ENCODE data around the gene CDK12. TPM values are rescaled to one million over a fixed set of nuclear protein-coding genes. Genes with fewer than 3 reads are reported as not detected.
"Not testable (repeated sequence)": the region's sequence is repeated elsewhere in the genome, so short reads cannot be mapped to it uniquely, and the experiment has no call there.

The CDK12 gene
- total RNA-seq, 2 donors from 2014 or later = 68.0 to 80.9 TPM

DNA sequence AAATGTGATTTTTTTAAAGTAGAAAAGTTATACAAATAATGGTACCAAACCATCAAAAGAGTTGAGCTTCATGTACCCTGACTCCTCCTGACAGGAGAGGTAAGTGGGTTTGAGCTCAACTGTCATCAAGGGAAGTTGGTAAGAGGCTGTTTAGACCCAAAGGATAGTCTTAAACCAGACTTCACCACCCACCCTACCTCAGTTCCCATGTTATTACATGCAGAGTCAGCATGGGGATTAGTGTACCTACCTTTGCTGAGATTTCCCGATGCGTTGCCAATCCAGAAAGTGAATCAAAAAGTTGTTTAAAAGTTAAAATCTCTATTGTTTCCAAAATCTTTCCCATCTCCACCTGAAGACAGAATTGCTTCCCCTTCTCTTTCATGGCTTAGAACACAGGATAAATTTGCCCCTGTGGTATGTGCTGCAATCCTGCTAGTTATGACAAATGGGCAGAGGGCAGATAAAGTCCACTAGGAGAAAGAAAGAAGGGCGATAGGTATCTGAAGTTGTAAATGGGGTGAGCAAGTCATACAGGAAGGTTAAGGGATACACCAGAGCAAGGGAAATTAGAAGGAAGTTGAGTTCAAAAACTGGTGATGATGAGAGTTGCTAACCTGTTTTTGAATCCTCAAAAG, 73.6 kb downstream of the CDK12 start:
- ATAC-seq (no peak), DNase-seq (ENCODE audit: low spot score in 2 of 2) (no peak)
- H3K27ac Mint-ChIP-seq = no peak overlapping the region
- H3K36me3 Mint-ChIP-seq = no peaks in the 10 kb centered on the region
- no peaks in the 10 kb centered on the region for H3K9me3 Mint-ChIP-seq

DNA sequence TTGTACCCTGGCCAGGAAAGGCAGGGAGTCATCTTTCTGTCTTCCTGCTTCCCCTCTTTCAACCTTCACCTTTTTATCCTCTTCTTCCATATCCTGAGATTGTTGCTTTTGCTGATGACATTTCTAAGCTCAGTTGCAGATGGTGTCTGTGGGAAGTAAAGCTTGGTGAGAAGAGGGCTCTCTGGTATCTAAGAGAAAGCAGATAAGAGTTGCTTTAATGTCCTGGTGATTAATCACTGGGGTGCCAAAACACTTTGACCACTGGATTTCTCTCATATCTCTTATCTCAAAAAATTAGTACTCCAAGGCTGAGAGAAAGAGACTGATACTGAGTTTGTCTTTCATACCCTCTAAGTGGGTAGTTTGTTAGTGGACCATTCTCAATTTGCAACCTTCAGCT, 75.2 kb downstream of the CDK12 start:
- no peak for ATAC-seq
- Mint-ChIP-seq H3K36me3 (no peaks in the 10 kb centered on the region), H3K27ac (no peak overlapping the region), H3K9me3 (no peaks in the 10 kb centered on the region)
- no peak for DNase-seq (ENCODE audit: low spot score in 2 of 2)

DNA sequence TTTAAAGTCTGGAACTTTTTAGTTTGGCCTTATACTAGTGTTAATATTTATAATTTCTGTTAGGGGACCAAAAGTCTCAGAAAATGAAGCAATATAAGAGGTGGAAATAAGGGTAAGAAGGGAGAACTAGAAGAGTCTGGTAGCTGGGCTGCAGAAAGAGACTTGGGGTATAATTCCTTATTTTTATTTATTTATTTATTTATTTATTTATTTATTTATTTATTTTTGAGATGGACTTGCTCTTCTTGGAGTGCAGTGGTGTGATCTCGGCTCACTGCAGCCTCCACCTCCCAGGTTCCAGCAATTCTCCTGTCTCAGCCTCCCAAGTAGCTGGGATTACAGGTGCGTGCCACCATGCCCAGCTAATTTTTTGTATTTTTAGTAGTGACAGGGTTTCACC, 76.1 kb downstream of the CDK12 start:
- H3K27ac Mint-ChIP-seq; DNase-seq (ENCODE audit: low spot score in 2 of 2); H3K9me3 Mint-ChIP-seq; H3K36me3 Mint-ChIP-seq; ATAC-seq: not testable (repeated sequence)

DNA sequence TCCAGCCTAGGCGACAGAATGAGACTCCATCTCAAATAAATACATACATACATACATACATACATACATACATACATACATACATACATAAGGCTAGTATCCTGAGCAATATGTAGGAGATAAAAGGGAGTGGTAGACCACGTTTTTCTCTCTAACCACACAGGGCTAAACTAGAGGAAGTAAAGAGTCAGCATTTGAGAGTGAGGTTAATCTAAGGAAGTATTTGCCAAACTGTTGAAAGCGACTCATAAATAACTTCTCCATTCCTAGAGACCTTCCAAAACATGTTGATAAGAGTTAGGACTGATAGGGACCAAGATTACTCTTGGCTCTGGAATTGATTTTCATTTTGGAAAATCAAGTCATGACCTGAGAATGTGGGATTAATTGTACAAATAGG, 77.6 kb downstream of the CDK12 start:
- no peaks in the 10 kb centered on the region for H3K9me3 Mint-ChIP-seq
- ATAC-seq = peak in 1 of 2 donors; percentile 46
- H3K36me3 Mint-ChIP-seq = no peaks in the 10 kb centered on the region
- no peak for DNase-seq (ENCODE audit: low spot score in 2 of 2)
- no peak overlapping the region for H3K27ac Mint-ChIP-seq

DNA sequence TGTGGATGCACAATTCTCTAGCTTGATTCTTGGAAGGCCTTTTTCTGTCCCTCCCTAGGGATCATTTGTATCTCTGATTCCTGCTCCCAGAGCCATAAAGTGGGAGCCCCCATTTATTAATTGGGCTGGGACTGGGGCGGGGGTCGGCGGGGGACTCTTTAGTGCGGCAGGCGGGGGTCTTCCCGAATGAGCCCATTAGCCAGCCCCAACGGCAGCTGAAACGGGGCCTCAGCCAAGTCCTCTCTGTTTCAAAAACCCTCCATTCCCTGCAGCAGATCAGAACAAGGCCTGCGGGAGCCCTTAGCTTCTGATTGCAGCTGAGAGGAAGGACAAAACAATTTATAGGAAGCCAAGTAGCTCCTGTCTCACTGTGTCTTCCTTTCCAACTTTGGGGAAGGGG, 79.3 kb downstream of the CDK12 start:
- no peaks in the 10 kb centered on the region for H3K9me3 Mint-ChIP-seq
- no peak overlapping the region for H3K27ac Mint-ChIP-seq
- no peak for DNase-seq (ENCODE audit: low spot score in 2 of 2)
- ATAC-seq = no peak
- no peaks in the 10 kb centered on the region for H3K36me3 Mint-ChIP-seq

DNA sequence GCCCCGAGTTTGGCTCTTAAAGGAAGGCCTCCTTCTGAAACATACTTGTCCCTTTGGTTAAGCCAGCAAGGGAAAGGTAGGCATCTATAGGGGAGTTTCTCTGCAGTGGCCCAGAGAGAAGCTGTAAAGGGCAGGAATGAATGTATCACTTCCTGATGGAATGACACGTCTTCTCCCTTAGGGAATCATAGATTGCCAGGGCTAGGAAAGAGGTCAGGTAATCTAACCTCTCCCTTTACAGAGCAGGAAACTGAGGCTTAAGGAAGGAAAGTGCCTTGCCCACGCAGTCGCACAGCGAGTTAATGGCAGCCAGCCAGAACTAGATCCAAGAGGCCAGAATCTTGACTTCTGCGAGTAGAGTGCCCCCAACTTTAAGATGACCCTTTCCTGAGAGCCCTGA, 80.4 kb downstream of the CDK12 start:
- Mint-ChIP-seq H3K9me3 (no peaks in the 10 kb centered on the region), H3K36me3 (peaks cover 0 to 5% of the 10 kb centered on the region in 2 donors), H3K27ac (no peak overlapping the region)
- ATAC-seq = no peak
- DNase-seq (ENCODE audit: low spot score in 2 of 2) = no peak

DNA sequence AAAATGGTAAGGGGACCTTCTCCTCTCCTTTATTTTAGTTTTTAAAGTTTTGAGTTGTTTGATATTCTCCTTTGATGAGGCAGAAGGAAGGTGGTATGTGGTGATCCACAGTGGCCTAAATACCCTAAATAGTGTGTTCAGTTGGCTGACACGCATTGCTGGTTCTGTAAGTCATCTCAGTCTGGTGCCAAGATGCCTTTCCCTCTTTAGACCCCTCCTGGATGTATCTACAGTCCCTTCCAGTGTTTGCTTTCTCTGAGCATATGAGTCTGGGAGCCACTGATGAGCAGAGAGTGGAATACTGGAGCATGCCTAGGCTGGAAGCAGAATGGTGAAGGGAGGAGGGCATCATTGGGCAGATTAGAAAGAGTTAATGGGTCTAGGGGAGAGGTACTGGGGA, 81.9 kb downstream of the CDK12 start:
- ATAC-seq = no peak
- Mint-ChIP-seq H3K36me3 (peaks cover 0 to 5% of the 10 kb centered on the region in 2 donors), H3K27ac (no peak overlapping the region), H3K9me3 (no peaks in the 10 kb centered on the region)
- DNase-seq (ENCODE audit: low spot score in 2 of 2) = no peak

DNA sequence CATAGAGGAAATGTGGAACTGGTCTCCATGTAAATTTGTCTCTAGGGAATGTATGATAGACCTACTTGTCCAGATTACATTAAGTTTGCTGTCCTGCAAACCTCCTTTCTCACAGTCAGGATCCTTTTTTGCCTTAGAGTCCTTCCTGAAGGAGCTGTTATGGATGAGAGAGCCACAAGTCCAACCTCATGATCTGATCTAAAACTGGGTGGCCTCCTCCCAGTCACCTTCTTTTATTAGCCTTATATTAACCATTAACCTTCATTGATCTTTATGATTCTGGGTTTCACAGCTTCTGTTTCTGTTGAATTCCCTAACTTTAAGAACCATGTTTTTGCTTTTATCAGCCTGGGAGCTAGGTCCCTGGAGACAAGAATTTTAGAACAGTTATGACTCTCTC, 82.4 kb downstream of the CDK12 start:
- Mint-ChIP-seq H3K9me3 (no peaks in the 10 kb centered on the region), H3K36me3 (peaks cover 0 to 5% of the 10 kb centered on the region in 2 donors), H3K27ac (no peak overlapping the region)
- DNase-seq (ENCODE audit: low spot score in 2 of 2) (no peak), ATAC-seq (no peak)

DNA sequence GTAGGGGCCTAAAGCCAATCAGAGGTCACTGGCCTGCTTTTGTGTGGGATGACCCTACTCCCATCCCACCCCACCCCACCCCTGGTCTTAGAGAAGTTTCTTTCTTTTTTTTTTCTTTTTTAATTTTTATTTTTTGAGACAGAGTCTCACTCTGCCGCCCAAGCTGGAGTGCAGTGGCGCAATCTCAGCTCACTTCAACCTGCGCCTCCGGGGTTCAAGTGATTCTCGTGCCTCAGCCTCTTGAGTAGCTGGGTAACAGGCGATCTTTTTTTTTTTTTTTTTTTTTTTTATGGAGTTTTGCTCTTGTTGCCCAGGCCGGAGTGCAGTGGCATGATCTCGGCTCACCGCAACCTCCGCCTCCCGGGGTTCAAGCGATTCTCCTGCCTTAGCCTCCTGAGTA, 83.1 kb downstream of the CDK12 start:
- ATAC-seq; H3K36me3 Mint-ChIP-seq; DNase-seq (ENCODE audit: low spot score in 2 of 2); H3K27ac Mint-ChIP-seq; H3K9me3 Mint-ChIP-seq: not testable (repeated sequence)

DNA sequence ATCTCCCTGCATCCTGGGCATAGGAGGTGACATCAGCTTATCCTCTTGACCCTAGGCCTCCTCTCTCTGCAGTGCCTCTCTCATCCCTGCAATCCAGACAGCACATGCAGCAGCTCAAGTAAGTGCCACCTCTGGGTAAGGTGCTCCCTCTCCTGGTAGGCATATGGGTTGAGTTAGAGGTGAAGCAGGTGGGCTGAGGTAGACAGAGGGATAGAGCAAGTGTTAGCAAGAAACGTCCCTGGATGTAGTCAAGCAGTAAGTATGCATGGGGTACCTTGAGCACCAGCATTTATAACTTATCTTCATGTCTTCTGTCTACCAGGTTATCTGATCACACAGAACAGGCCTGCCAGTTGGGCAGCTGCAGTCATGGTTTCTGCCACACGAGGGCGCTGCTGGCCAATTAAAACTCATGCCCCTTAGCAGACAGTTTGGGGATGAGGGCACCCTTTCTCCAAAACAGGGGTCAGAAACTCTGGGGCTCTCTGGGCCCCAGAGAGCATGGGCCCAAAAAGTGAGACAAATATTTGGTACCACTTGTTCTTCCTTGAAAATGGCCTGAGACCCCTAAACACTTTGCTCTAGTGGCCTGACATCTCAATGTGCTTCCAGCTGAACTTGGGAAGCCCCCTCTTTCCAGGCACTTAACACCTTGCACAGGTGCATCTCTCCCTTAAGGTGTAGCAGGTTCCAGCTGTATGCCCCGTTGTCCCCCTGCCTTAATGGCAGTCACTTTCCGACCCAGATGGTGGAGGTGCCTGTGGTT, 86.6 kb downstream of the CDK12 start:
- Mint-ChIP-seq H3K36me3 (peaks cover 0 to 5% of the 10 kb centered on the region in 2 donors), H3K27ac (no peak overlapping the region), H3K9me3 (no peaks in the 10 kb centered on the region)
- DNase-seq (ENCODE audit: low spot score in 2 of 2) (peak; percentile 74 to 88), ATAC-seq (peak; percentile 79 to 81)

DNA sequence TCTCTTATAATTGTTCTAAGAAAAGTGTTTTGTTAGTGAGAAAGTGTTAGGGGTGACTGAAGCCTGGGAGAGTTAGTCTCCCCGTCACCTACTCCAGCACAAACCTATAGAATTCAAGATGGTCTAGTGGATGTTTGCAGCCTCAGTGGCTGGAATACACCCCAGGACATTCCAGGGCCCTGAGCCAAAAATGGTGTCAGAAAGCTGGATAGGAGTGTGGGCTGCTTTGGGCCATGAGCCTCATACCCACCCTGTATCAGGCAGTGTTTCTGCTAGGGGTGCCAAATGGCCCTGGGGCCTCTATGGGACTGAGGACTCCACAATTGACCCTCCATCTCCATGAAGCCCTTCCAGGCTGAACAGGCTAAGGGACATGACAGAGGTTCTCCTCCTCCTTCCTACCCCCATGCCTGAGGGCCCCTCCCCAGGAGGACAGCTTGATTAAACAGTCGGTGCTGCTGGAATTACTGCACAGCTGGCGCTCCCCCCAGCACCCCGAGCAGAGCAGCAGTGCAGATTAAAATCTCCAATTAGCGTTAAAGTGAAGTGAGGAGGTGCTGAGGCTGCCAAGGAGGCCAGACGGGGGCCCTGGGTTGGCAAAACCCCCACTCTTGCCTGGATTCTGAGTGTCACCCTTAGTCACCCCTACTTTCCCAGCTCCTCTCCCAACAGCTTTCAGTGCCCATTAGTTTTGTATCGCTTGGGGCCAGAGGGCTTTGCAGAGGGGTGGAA, 87.4 kb downstream of the CDK12 start:
- no peak for ATAC-seq
- Mint-ChIP-seq H3K36me3 (peaks cover 0 to 5% of the 10 kb centered on the region in 2 donors), H3K27ac (no peak overlapping the region)

DNA sequence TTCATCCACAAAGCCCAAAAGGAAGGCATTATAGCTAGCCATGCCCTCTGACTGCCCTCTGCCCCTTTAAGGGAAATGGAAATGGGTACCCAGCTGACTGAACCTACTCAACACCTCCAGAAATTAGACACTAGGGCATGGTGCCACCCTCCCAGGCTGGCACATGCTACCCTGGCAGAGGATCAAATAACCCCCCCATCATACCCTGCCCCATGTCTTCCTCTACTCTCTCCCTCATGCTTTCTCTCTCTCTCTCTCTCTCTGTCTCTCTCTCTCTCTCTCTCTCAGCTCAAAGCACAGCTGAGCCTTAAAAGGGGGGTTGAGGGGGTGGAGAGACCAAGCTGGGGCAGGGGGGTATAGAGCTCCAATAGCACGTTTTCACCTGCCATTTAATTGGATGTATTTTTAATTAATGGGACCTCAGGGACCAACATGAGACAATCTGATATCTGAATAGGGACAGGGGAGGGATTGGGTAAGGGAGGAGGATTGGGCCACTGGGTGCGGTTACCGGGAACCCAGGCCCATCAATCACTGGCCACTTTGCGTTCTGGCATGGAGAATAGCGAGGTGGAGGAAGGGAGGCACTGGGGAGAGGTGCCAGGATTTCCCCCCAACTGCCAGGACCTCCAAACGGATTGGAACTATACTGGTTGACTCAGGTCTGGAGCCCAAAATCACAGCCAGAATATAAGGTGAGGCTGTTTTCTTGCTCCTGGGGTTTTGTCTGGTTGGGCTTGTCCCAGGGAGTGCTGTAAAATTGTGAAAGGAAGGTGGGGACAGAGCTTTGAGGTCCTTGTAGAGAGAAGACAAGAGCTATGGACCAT, 88.7 kb downstream of the CDK12 start:
- no peaks in the 10 kb centered on the region for H3K9me3 Mint-ChIP-seq
- no peak overlapping the region for H3K27ac Mint-ChIP-seq
- DNase-seq (ENCODE audit: low spot score in 2 of 2) (no peak), ATAC-seq (no peak)
- peaks cover 0 to 5% of the 10 kb centered on the region in 2 donors for H3K36me3 Mint-ChIP-seq

More for the DNA sequence above, 87.4 kb downstream of the CDK12 start:
- H3K9me3 Mint-ChIP-seq = no peaks in the 10 kb centered on the region
- no peak for DNase-seq (ENCODE audit: low spot score in 2 of 2)

DNA sequence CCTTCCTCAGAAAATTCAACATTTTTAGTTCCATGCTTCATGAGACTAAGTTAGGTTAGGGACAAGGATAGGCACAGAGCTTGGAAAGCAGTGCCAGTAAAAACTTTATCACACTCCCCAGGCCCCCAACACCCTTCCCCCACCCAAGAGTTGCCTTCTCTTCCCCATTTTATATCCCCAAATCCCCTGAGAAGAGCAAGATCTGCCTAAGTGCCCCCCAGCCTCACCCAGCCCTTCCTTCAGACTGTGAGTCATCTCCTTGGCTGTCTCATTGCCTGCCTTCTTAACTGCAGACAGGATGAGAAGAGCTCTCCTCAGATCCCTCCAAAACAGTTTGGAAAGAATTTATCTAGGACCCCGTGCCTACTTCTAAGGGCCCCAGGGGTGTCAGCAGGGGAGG, 90.6 kb downstream of the CDK12 start:
- no peak for ATAC-seq
- H3K36me3 Mint-ChIP-seq = no peaks in the 10 kb centered on the region
- H3K27ac Mint-ChIP-seq = peak overlapping the region; percentile 17 to 61
- no peaks in the 10 kb centered on the region for H3K9me3 Mint-ChIP-seq
- DNase-seq (ENCODE audit: low spot score in 2 of 2) = no peak

DNA sequence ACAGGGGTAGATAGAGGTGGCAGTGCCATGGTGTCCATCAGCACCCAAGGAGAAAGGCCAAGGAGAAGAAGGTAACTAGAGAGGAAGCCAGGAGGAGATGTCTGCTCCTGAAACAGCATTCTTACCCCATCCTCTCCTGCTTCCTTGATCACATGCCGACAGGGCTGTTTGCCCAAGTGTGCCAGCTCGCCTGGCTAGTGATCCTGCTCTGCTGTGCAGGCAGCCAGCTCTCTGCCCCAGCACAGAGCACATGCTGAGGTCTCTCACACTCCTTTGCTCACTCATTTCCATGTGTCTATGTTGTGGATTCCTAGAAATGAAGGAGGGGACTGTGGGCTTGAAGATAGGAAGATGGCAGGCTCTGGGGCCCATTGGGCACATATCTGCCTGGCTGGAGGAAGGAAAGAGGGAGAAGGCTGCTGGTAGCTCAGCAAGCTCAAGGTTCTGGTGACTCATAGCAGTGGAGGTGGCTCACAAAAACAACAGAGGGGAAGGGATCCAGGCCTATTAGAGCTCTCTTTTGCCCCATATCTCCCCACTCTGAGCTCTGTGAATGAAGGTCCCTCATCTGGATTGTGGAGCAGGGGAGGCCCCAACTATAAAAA, 92.2 kb downstream of the CDK12 start:
- Mint-ChIP-seq H3K36me3 (no peaks in the 10 kb centered on the region), H3K27ac (peak overlapping the region in 1 of 2 donors; percentile 30)
- ATAC-seq = no peak

DNA sequence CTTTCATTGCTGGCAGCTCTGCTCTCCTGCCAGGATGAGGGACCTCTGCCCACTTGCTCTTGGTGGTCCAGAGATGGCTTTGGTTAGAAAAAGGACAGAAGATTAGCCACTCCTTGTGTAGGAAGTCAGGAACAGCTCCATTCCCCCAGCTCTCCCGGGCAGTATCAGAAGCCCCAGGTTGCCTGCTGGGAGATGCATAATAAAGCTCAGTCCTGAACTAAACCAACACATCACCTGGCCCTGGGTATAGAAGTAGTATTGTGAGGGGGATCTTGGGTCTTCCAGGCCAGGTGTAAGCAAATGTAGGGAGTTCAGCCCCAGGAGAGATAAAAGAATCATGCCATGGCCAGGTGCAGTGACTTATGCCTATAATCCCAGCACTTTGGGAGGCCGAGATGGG, 94.1 kb downstream of the CDK12 start:
- DNase-seq (ENCODE audit: low spot score in 2 of 2) (no peak), ATAC-seq (no peak)
- no peaks in the 10 kb centered on the region for H3K36me3 Mint-ChIP-seq
- no peaks in the 10 kb centered on the region for H3K9me3 Mint-ChIP-seq
- no peak overlapping the region for H3K27ac Mint-ChIP-seq

More for the DNA sequence above, 92.2 kb downstream of the CDK12 start:
- no peaks in the 10 kb centered on the region for H3K9me3 Mint-ChIP-seq
- DNase-seq (ENCODE audit: low spot score in 2 of 2) = no peak

DNA sequence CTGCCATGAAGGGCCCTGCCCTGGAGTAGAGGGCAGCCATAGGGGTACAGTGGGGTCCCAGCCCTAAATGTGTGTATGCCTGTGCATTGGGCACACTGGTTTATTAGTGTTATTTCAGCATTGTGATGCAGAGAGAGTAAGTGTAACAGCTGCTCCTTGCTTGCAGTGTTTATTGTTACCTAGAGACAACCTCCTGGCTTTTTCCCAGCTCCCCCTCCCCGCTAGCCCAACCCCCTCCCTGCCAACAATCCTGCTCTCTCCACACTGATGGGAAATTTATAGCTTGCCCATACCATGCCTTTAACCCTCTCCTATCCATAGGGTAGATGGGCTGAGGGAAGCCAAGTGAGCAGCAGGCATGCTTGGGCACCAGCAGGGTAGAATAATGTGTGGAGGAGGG, 95.1 kb downstream of the CDK12 start:
- H3K9me3 Mint-ChIP-seq = no peaks in the 10 kb centered on the region
- no peaks in the 10 kb centered on the region for H3K36me3 Mint-ChIP-seq
- no peak for ATAC-seq
- H3K27ac Mint-ChIP-seq = peak overlapping the region in 1 of 2 donors; percentile 62
- no peak for DNase-seq (ENCODE audit: low spot score in 2 of 2)
